Lung (tissue), 16 donors: ENCODE measurements around the gene ZNF232. TPM values are rescaled to one million over a fixed set of nuclear protein-coding genes. Genes with fewer than 3 reads are reported as not detected.
"Not testable (repeated sequence)": the region's sequence is repeated elsewhere in the genome, so short reads cannot be mapped to it uniquely, and the experiment has no call there.

ENCODE experiments used
- ATAC-seq: fragments of 200-7000 bp; cut with Tn5 transposase; one replicate; pipeline ENCODE4 v1.9.1; 2020; ENCODE audit warnings: moderate number of reproducible peaks; ENCODE audit not compliant: insufficient read depth, low FRiP score
- DNase-seq, 3 donors: peaks; one replicate each; pipeline ENCODE4 v3.0.0-alpha.2; 2013 to 2017
- H3K27ac ChIP-seq, 2 donors: one replicate each; pipeline ENCODE4 v1.5.1; 2013; ENCODE audit warnings: mild to moderate bottlenecking in 2 of 2, moderate library complexity in 2 of 2, control low read depth in 1 of 2, inconsistent platforms in 1 of 2, low read depth in 1 of 2, low read length in 1 of 2
- H3K27me3 ChIP-seq, 3 donors: one replicate each; pipeline ENCODE4 v1.5.1; 2013; ENCODE audit warnings: low read length in 2 of 3; ENCODE audit not compliant: control insufficient read depth in 3 of 3, insufficient read depth in 3 of 3
- H3K36me3 ChIP-seq, 4 donors: one replicate each; pipeline ENCODE4 v1.5.1; 2013; ENCODE audit warnings: low read length in 4 of 4, mild to moderate bottlenecking in 1 of 4, moderate library complexity in 1 of 4; ENCODE audit not compliant: control insufficient read depth in 4 of 4, insufficient read depth in 4 of 4
- H3K4me1 ChIP-seq, 5 donors: one replicate each; pipeline ENCODE4 v1.5.1; 2013; ENCODE audit warnings: low read length in 5 of 5, mild to moderate bottlenecking in 2 of 5, moderate library complexity in 1 of 5; ENCODE audit not compliant: control insufficient read depth in 5 of 5, insufficient read depth in 5 of 5
- H3K4me3 ChIP-seq: one replicate; pipeline ENCODE4 v1.5.1; 2013; ENCODE audit warnings: mild to moderate bottlenecking, control low read depth, moderate library complexity
- H3K9ac ChIP-seq, 2 donors: one replicate each; pipeline ENCODE4 v1.5.1; 2013; ENCODE audit warnings: low read length in 2 of 2, control low read depth in 1 of 2; ENCODE audit not compliant: insufficient read depth in 1 of 2
- H3K9me3 ChIP-seq, 4 donors: one replicate each; pipeline ENCODE4 v1.5.1; 2013; ENCODE audit warnings: low read length in 3 of 4, mild to moderate bottlenecking in 1 of 4, moderate library complexity in 1 of 4; ENCODE audit not compliant: control insufficient read depth in 4 of 4, insufficient read depth in 3 of 4
- CTCF ChIP-seq: IDR thresholded peaks from 2 replicates; pipeline ENCODE4 v1.5.1; 2012; ENCODE audit warnings: mild to moderate bottlenecking; ENCODE audit errors: control extremely low read depth, extremely low read depth
- WGBS, 2 donors: extraction: QIAGEN DNeasy Blood & Tissue Kit; methylation state at CpG; one replicate each; pipeline ENCODE4 v1.1.7; 2013; 5-methylcytosine and 5-hydroxymethylcytosine counted together
- long read RNA-seq, 5 donors: transcript quantifications; one replicate each; lab custom pipeline, GENCODE V29; 2026
- polyA plus RNA-seq, 2 donors: library from polyadenylated mRNA; stranded (reverse); fragments of 200-250 nt; gene quantifications; one replicate each; pipeline ENCODE4 v1.2.1, GENCODE V29; 2013
- total RNA-seq, 2 donors: library from RNA; depleted of rRNA in 1 of 2; stranded (reverse); fragments of >200 nt in 1 of 2; gene quantifications; one replicate each; pipeline ENCODE4 v1.2.1, GENCODE V29; 2014 to 2021
- donor health status: control.
- donor health status: control.
- donor health status: Bipolar disorder and iron deficiency.
- donor health status: healthy.
- donor health status: DM: yes; HTN: yes; CAD: no.

The ZNF232 gene
- total RNA-seq (10 to 100 TPM in 1 of 2 donors, 1 to 10 TPM in 1; 9.6 to 14.1 TPM), polyA plus RNA-seq (1 to 10 TPM; 6.8 to 9.4 TPM)
- long read RNA-seq, donor 1, partial matches to known transcripts = 7 of 7 reads
- long read RNA-seq, donor 1, other reads (novel, unspliced or antisense) = 0 of 7 reads
- long read RNA-seq, donor 2, partial matches to known transcripts = 0 of 1 reads
- long read RNA-seq, donor 2, other reads (novel, unspliced or antisense) = 0 of 1 reads
- long read RNA-seq, donor 3, partial matches to known transcripts = 0 of 1 reads
- long read RNA-seq, donor 3, other reads (novel, unspliced or antisense) = 0 of 1 reads
- long read RNA-seq, donor 4, partial matches to known transcripts = 0 of 1 reads
- long read RNA-seq, donor 4, other reads (novel, unspliced or antisense) = 0 of 1 reads
- long read RNA-seq, donor 5, partial matches to known transcripts = 0 of 1 reads
- long read RNA-seq, donor 5, other reads (novel, unspliced or antisense) = 0 of 1 reads

GRCh38 chr17:5111402-5112204 is at the start of gene ZNF232:
Gene ZNF232 (minus strand): TSS chr17:5111878. CDS start chr17:5111822, 56 bp downstream.
- peak within 1 kb of the TSS; percentile 91 for H3K4me3 ChIP-seq
- peak; percentile 96 for ATAC-seq
- 0% methylated on average over 69 of the region's 69 CpGs for WGBS, 2 donors

DNA sequence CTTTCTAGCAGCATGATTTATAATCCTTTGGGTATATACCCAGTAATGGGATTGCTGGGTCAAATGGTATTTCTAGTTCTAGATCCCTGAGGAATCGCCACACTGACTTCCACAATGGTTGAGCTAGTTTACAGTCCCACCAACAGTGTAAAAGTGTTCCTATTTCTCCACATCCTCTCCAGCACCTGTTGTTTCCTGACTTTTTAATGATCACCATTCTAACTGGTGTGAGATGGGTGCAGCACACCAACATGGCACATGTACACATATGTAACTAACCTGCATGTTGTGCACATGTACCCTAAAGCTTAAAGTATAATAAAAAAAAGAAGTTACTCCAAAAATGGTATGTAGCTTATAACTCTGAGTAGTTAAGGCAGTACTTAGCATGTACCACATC is 49.0 kb upstream of the ZNF232 start:
- not testable (repeated sequence) for H3K9me3 ChIP-seq, H3K36me3 ChIP-seq, H3K27me3 ChIP-seq, H3K9ac ChIP-seq, ATAC-seq, DNase-seq, H3K27ac ChIP-seq, H3K4me1 ChIP-seq, H3K4me3 ChIP-seq
- 83 to 88% methylated on average over 1 of the region's 1 CpG for WGBS, 2 donors

More at GRCh38 chr17:5111402-5112204, at the start of gene ZNF232:
- Histone ChIP-seq H3K27me3 (peaks cover 0 to 18% (median 15%) of the 10 kb centered on the region in 3 donors), H3K9me3 (peaks cover 0 to 5% (median 0%) of the 10 kb centered on the region in 4 donors), H3K4me1 (peaks cover 0 to 8% (median 7%) of the 10 kb centered on the region in 5 donors), H3K9ac (peak within 1 kb of the TSS; percentile 26 to 77), H3K27ac (peak within 1 kb of the TSS; percentile 71 to 81), H3K36me3 (peaks cover 0 to 16% (median 12%) of the 10 kb centered on the region in 4 donors)
- peak; percentile 95 to 97 (median 95) for DNase-seq
- no peak for TF ChIP-seq CTCF

DNA sequence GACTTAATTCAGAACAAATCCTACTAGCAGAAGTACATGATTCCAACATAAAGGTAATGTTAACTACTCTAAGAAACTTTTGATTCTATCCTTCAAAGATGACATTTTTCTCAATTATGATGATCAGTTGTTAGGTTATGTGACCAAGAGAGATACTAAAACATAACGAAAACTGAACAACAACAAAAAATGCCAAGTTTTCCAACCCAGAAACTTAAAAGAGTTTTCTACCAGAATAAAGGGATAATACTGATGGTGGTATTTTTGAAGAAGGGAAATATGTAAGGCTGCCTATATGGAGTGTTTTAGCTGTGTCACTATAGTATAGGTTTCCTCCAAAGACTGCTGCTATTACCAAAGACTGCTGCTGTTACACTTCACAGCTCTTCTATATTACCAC is 34.4 kb upstream of the ZNF232 start:
- 94 to 95% methylated on average over 1 of the region's 1 CpG for WGBS, 2 donors
- not testable (repeated sequence) for DNase-seq, H3K27me3 ChIP-seq, H3K9ac ChIP-seq, H3K27ac ChIP-seq, H3K4me3 ChIP-seq, ATAC-seq, H3K9me3 ChIP-seq, H3K4me1 ChIP-seq, H3K36me3 ChIP-seq

GRCh38 chr17:5142877-5143276 is 31.2 kb upstream of the ZNF232 start:
- 92 to 93% methylated on average over 13 to 15 of the region's 18 CpGs for WGBS, 2 donors

More at GRCh38 chr17:5142877-5143276, 31.2 kb upstream of the ZNF232 start:
- not testable (repeated sequence) for H3K4me3 ChIP-seq, ATAC-seq, DNase-seq, H3K9ac ChIP-seq, H3K27me3 ChIP-seq, H3K27ac ChIP-seq, H3K36me3 ChIP-seq, H3K4me1 ChIP-seq, H3K9me3 ChIP-seq
